ENCODE data around the gene RBP5. TPM values are rescaled to one million over a fixed set of nuclear protein-coding genes. Genes with fewer than 3 reads are reported as not detected.
"Not testable (repeated sequence)": the region's sequence is repeated elsewhere in the genome, so short reads cannot be mapped to it uniquely, and the experiment has no call there.

Gene RBP5
- total RNA-seq, 1 donor from 2014 or later: not detected

DNA sequence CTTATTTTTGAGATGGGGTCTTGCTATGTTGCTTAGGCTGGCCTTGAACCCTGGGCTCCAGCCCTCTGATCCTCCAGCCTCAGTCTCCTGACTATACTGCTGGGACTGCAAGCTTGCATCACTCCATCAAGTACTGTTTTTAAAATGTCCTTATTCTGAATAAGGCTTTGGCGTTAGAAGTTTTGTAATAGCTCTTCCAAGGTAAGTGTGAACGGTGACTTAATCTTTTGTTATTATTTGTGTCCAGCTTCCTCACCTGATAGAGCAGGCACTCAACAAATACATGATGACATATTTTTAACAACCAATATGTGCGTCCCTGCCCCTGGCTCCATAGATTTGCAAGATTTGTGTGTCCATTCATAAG, 21.1 kb downstream of the RBP5 start:
- Mint-ChIP-seq H3K36me3 (ENCODE audit: low read depth) (peaks cover 32% of the 10 kb centered on the region), H3K27ac (peak overlapping the region; percentile 94), H3K4me3 (peak overlapping the region; percentile 92), H3K27me3 (no peaks in the 10 kb centered on the region), H3K9me3 (peaks cover 11% of the 10 kb centered on the region), H3K4me1 (peaks cover 25% of the 10 kb centered on the region)
- ATAC-seq (ENCODE audit: low read depth) (no peak), DNase-seq (no peak)
- intact Hi-C loops (cut with micrococcal nuclease): loop anchor here (1.0 to 5.0 kb wide), 5 partner anchors 15 to 355 kb away; partner anchors contain the start of genes C1R, CDCA3, CLSTN3 and LPCAT3
- CTCF ChIA-PET: interaction anchor here (0.9 to 5.1 kb wide), 11 partner anchors 10 to 238 kb away, joined by 3 to 29 read pairs (median 5); partner anchors contain the start of genes C12orf57, LPCAT3, RNU7-1 and SPSB2
- POLR2A ChIA-PET: interaction anchor here (0.6 to 4.7 kb wide), 8 partner anchors 17 to 533 kb away, joined by 3 to 69 read pairs (median 6); partner anchors contain the start of genes C12orf57, CDCA3, EMG1 and PHB2
- TF ChIP-seq, protein P1, sequence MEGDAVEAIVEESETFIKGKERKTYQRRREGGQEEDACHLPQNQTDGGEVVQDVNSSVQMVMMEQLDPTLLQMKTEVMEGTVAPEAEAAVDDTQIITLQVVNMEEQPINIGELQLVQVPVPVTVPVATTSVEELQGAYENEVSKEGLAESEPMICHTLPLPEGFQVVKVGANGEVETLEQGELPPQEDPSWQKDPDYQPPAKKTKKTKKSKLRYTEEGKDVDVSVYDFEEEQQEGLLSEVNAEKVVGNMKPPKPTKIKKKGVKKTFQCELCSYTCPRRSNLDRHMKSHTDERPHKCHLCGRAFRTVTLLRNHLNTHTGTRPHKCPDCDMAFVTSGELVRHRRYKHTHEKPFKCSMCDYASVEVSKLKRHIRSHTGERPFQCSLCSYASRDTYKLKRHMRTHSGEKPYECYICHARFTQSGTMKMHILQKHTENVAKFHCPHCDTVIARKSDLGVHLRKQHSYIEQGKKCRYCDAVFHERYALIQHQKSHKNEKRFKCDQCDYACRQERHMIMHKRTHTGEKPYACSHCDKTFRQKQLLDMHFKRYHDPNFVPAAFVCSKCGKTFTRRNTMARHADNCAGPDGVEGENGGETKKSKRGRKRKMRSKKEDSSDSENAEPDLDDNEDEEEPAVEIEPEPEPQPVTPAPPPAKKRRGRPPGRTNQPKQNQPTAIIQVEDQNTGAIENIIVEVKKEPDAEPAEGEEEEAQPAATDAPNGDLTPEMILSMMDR (IDR thresholded peaks at IDR 0.05): no peak

DNA sequence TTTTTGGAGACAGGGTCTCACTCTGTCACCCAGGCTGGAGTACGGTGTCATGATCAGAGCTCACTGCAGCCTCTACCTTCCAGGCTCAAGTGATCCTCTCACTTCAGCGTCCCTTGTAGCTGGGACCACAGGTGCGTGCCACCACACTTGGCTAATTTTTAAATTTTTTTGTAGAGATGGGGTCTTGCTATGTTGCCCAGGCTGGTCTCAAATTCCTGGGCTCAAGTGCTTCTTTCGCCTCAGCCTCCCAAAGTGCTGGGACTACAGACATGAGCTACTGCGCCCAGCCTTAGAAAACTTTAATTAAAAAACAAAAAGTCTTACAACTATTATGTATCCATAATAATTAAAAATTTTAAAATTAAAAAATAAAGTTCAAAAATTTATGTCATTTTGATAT, 21.5 kb downstream of the RBP5 start:
- CTCF ChIA-PET: interaction anchor here (0.9 to 5.1 kb wide), 7 partner anchors 37 to 238 kb away, joined by 3 to 29 read pairs (median 8); partner anchors contain the start of genes C12orf57, LPCAT3, RNU7-1 and SPSB2
- intact Hi-C loops (cut with micrococcal nuclease): loop anchor here (5.0 kb wide), 1 partner anchor 255 kb away; the partner anchor contains the start of genes CDCA3 and USP5
- H3K27ac Mint-ChIP-seq; H3K4me3 Mint-ChIP-seq; H3K27me3 Mint-ChIP-seq; ATAC-seq (ENCODE audit: low read depth); DNase-seq: not testable (repeated sequence)
- Mint-ChIP-seq H3K36me3 (ENCODE audit: low read depth) (peaks cover 35% of the 10 kb centered on the region), H3K4me1 (peaks cover 25% of the 10 kb centered on the region), H3K9me3 (peaks cover 11% of the 10 kb centered on the region)
- POLR2A ChIA-PET: interaction anchor here (0.6 to 4.7 kb wide), 3 partner anchors 162 to 352 kb away, joined by 4 to 69 read pairs (median 9); partner anchors contain the start of genes C12orf57, CDCA3, RNU7-1 and USP5

DNA sequence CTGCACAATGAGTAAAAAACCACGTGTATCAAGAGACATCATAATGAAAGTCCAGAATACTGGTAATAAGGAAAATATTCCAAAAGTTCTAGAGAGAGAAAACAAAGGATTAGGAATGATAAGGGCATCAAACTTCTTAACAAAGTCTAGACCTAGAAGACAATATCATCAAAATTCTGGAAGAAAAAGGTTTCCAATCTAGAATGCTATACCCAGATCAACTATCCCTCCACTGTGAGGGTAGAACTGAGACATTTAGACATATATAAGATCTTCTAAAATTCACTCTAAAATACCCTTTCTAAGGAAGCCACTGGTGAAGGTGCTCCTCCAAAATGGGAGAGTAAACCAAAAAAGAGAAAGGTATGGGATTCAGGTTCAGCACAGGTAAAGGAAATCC, 22.6 kb downstream of the RBP5 start:
- ChIA-PET POLR2A (no interaction called here), CTCF (no interaction called here)
- TF ChIP-seq, protein P1 (IDR thresholded peaks at IDR 0.05): no peak
- Mint-ChIP-seq H3K36me3 (ENCODE audit: low read depth) (peaks cover 37% of the 10 kb centered on the region), H3K4me3 (peak overlapping the region; percentile 52), H3K9me3 (peaks cover 11% of the 10 kb centered on the region), H3K27ac (peak overlapping the region; percentile 25), H3K27me3 (no peaks in the 10 kb centered on the region), H3K4me1 (peaks cover 25% of the 10 kb centered on the region)
- ATAC-seq (ENCODE audit: low read depth) (no peak), DNase-seq (no peak)
- intact Hi-C loops (cut with micrococcal nuclease): loop anchor here (5.0 kb wide), 1 partner anchor 254 kb away; the partner anchor contains the start of genes CDCA3 and USP5

DNA sequence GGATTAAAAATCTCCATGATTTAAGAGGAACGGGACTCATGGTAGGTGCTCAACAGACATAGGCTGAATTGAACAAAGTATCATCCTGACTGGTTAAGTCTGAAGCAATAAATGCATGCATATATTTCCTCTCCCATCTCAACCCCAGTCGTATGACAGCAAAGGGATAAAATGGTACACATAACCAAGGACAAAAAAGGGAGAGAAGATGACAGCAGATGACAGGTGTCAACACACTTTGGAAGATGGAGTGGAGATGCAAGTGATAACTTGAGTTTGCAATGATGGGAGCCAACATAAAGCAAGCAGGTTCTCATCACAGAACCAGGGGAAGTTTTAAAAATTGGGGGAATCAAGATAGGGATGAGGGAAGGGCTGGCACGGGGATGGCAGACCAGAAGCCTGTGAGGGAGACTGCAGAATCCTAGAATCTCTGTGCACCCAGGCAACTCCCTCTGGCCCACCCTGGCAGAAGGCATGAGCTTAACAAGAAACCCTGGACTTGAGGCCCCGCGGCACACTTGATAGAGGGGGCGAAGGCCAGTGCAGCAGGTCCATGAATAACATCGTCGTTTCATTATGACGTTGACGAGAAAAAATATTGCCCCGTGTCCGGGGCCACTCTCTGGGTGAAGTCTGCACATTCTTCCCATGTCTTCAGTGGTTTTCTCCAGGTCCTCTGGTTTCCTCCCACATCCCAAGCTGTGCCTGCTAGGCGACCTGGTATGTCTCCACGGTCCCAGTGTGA, 24.7 kb downstream of the RBP5 start:
- peaks cover 11% of the 10 kb centered on the region for H3K9me3 Mint-ChIP-seq
- no peak for ATAC-seq (ENCODE audit: low read depth)
- CTCF ChIA-PET: no interaction called here
- peaks cover 17% of the 10 kb centered on the region for H3K4me1 Mint-ChIP-seq
- intact Hi-C loops (cut with micrococcal nuclease): no loop called here
- no peak overlapping the region for H3K4me3 Mint-ChIP-seq
- TF ChIP-seq, protein P1 (IDR thresholded peaks at IDR 0.05): no peak
- H3K36me3 Mint-ChIP-seq (ENCODE audit: low read depth): peaks cover 38% of the 10 kb centered on the region
- POLR2A ChIA-PET: no interaction called here
- H3K27me3 Mint-ChIP-seq: no peaks in the 10 kb centered on the region
- no peak overlapping the region for H3K27ac Mint-ChIP-seq
- DNase-seq: no peak

DNA sequence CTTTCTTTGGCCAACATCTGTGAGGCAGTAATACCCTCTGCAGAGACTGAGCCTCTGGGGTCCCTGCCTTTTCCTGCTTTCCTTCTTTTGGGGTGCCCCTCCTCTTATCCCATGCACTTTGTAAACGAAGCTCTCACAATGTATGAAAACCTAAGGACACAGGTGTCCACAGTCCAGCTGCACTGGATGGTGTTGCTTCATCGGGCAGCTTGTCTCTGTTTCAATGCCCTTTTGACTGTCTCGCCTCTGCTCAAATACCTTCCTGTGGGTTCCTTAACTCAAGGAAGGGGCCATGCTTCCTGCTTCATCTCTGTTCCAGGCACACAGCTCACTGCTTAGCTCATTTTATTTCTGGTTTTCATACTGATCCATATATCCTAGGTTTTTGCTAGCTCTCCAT, 26.1 kb downstream of the RBP5 start:
- Mint-ChIP-seq H3K4me3 (no peak overlapping the region), H3K36me3 (ENCODE audit: low read depth) (peaks cover 38% of the 10 kb centered on the region), H3K27ac (no peak overlapping the region), H3K27me3 (no peaks in the 10 kb centered on the region), H3K9me3 (peaks cover 11% of the 10 kb centered on the region), H3K4me1 (peaks cover 5% of the 10 kb centered on the region)
- no peak for DNase-seq
- CTCF ChIA-PET: interaction anchor here (1.2 to 2.0 kb wide), 2 partner anchors 9 to 10 kb away, joined by 4 to 7 read pairs; no protein-coding TSS in a partner anchor
- POLR2A ChIA-PET: interaction anchor here (0.6 kb wide), 1 partner anchor 226 kb away, joined by 3 read pairs; no protein-coding TSS in a partner anchor
- ATAC-seq (ENCODE audit: low read depth): no peak
- TF ChIP-seq, protein P1 (IDR thresholded peaks at IDR 0.05): no peak
- intact Hi-C loops (cut with micrococcal nuclease): no loop called here

Measured in activated B cell treated with CpG ODN at 0.5 μM for 24 hours (primary cell).